ENCODE measurements around the gene RUNX2.

DNA sequence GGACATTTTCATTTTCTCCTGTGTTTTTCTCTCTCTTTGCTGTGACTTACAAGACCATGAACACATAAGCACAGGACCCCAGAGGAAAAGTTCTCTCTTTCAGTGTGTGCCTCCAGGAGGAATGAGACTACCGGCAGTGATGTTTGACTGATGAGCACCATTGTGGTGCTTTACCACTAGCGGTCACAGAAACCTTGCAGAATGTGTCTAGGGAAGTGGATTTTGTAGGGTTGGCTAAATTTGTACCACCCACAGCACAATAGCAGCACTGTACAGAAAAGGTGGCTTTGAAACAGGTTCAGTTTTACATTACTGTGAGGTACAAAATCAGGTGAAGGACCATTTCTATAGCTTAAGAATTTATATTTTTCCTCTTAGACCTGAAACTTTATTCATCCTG is 351.5 kb downstream of the RUNX2 start:
- TF ChIP-seq EZH2 (IDR thresholded peaks at IDR 0.05; ENCODE audit: insufficient read depth, poor library complexity, severe bottlenecking) (no peak), EZH2phosphoT487 (IDR thresholded peaks at IDR 0.05; ENCODE audit: insufficient read depth, low read depth) (no peak)
